IMR-90 (cell line): ENCODE data around the gene SARNP. TPM values are rescaled to one million over a fixed set of nuclear protein-coding genes. Genes with fewer than 3 reads are reported as not detected.
A peak's percentile ranks its signal among the peaks of the same experiment; 100 is the strongest.

ENCODE experiments used
- ATAC-seq: fragments of 200-7000 bp; cut with Tn5 transposase; 2 replicates; pipeline ENCODE4 v1.9.1; 2020; ENCODE audit warnings: low read depth, mild to moderate bottlenecking, moderate library complexity
- BruUV-seq: library from RNA; stranded (reverse); fragments of 400-500 nt; replicated peaks from 2 replicates; lab custom pipeline; 2021; lab: Mats Ljungman, UMichigan
- CTCF ChIA-PET: fragments of 300-600 bp; formaldehyde crosslinking; extraction: SDS; loops from one replicate; lab custom pipeline; 2021; ENCODE audit warnings: antibody characterized with exemption; lab: Yijun Ruan, JAX
- POLR2A ChIA-PET: fragments of 300-600 bp; sonication (Branson Sonifier 250); formaldehyde crosslinking; loops from one replicate; lab custom pipeline; 2022; ENCODE audit warnings: antibody characterized with exemption; ENCODE audit not compliant: unreplicated experiment; lab: Charles Lee
- DNase-seq: peaks from one replicate; pipeline ENCODE4 v3.0.0; 2013
- H2AFZ ChIP-seq: replicated peaks from 2 replicates; pipeline ENCODE3; 2013; ENCODE audit warnings: low read length, mild to moderate bottlenecking; ENCODE audit not compliant: poor library complexity
- H2AK5ac ChIP-seq: 2 replicates; pipeline ENCODE4 v1.6.1; 2013; ENCODE audit warnings: low read depth, low read length, inconsistent platforms
- H2AK9ac ChIP-seq: replicated peaks from 2 replicates; pipeline ENCODE3; 2013; ENCODE audit warnings: mild to moderate bottlenecking, low read depth, low read length, moderate library complexity; ENCODE audit not compliant: poor library complexity
- H2BK120ac ChIP-seq: 2 replicates; pipeline ENCODE4 v1.6.1; 2013; ENCODE audit warnings: low read depth, low read length, inconsistent platforms
- H2BK15ac ChIP-seq: 3 replicates; pipeline ENCODE4 v1.6.1; 2013; ENCODE audit warnings: low read depth, low read length, inconsistent platforms
- H2BK20ac ChIP-seq: 2 replicates; pipeline ENCODE4 v1.6.1; 2013; ENCODE audit warnings: low read depth, mild to moderate bottlenecking, inconsistent platforms, low read length, moderate library complexity
- H2BK5ac ChIP-seq: 2 replicates; pipeline ENCODE4 v1.6.1; 2013; ENCODE audit warnings: mild to moderate bottlenecking, low read depth, low read length, inconsistent platforms; ENCODE audit not compliant: poor library complexity, severe bottlenecking
- H3K14ac ChIP-seq: replicated peaks from 2 replicates; pipeline ENCODE4 v1.6.1; 2013; ENCODE audit warnings: low read depth, low read length, inconsistent platforms
- H3K18ac ChIP-seq: 2 replicates; pipeline ENCODE4 v1.6.1; 2013; ENCODE audit warnings: low read depth, low read length, control low read depth
- H3K23ac ChIP-seq: 2 replicates; pipeline ENCODE4 v1.6.1; 2013; ENCODE audit warnings: low read depth, low read length, inconsistent platforms
- H3K27ac ChIP-seq: 2 replicates; pipeline ENCODE4 v1.5.1; 2013; ENCODE audit warnings: mild to moderate bottlenecking, control low read depth, low read length; ENCODE audit not compliant: insufficient read depth
- H3K27me3 ChIP-seq: 2 replicates; pipeline ENCODE4 v1.6.1; 2013; ENCODE audit warnings: low read length; ENCODE audit not compliant: control insufficient read depth, insufficient read depth
- H3K36me3 ChIP-seq: 2 replicates; pipeline ENCODE4 v1.6.1; 2013; ENCODE audit warnings: low read length, mixed read lengths; ENCODE audit not compliant: control insufficient read depth, insufficient read depth
- H3K4ac ChIP-seq: 2 replicates; pipeline ENCODE4 v1.6.1; 2013; ENCODE audit warnings: low read depth, low read length, inconsistent platforms
- H3K4me1 ChIP-seq: 2 replicates; pipeline ENCODE4 v1.6.1; 2013; ENCODE audit warnings: low read length, mixed read lengths; ENCODE audit not compliant: control insufficient read depth, insufficient read depth
- H3K4me2 ChIP-seq: 2 replicates; pipeline ENCODE4 v1.6.1; 2013; ENCODE audit warnings: low read depth, mild to moderate bottlenecking, control low read depth, low read length, moderate library complexity
- H3K4me3 ChIP-seq: 2 replicates; pipeline ENCODE4 v1.5.1; 2013; ENCODE audit warnings: low read depth, mild to moderate bottlenecking, control low read depth, low read length, moderate library complexity; ENCODE audit not compliant: insufficient read depth
- H3K56ac ChIP-seq: 2 replicates; pipeline ENCODE4 v1.6.1; 2013; ENCODE audit warnings: low read length, inconsistent platforms; ENCODE audit not compliant: insufficient read depth; ENCODE audit errors: extremely low read depth
- H3K79me1 ChIP-seq, 2 experiments: 2 replicates each; pipeline ENCODE4 v1.6.1; 2013; ENCODE audit warnings: low read length in 2 of 2, inconsistent platforms in 1 of 2, low read depth in 1 of 2
- H3K9ac ChIP-seq: 2 replicates; pipeline ENCODE4 v1.6.1; 2013; ENCODE audit warnings: low read depth, low read length, control low read depth
- H3K9me1 ChIP-seq: 2 replicates; pipeline ENCODE4 v1.6.1; 2013; ENCODE audit warnings: low read length, inconsistent platforms; ENCODE audit not compliant: insufficient read depth
- H3K9me3 ChIP-seq: 2 replicates; pipeline ENCODE4 v1.6.1; 2013; ENCODE audit warnings: low read length; ENCODE audit not compliant: control insufficient read depth, insufficient read depth
- H4K20me1 ChIP-seq: 2 replicates; pipeline ENCODE4 v1.6.1; 2013; ENCODE audit warnings: low read length, inconsistent platforms; ENCODE audit not compliant: insufficient read depth
- H4K5ac ChIP-seq: 2 replicates; pipeline ENCODE4 v1.6.1; 2013; ENCODE audit warnings: mild to moderate bottlenecking, low read depth, low read length, control low read depth
- H4K8ac ChIP-seq, 2 experiments: 2 replicates each; pipeline ENCODE4 v1.6.1; 2013; ENCODE audit warnings: low read depth in 2 of 2, low read length in 2 of 2, control low read depth in 1 of 2, inconsistent platforms in 1 of 2
- H4K91ac ChIP-seq: 2 replicates; pipeline ENCODE4 v1.6.1; 2013; ENCODE audit warnings: low read depth, low read length, inconsistent platforms; ENCODE audit not compliant: insufficient read depth
- BHLHE40 ChIP-seq: fragments of 150-350 bp; IDR thresholded peaks from 2 replicates; pipeline ENCODE4 v1.6.1; 2016; ENCODE audit warnings: mild to moderate bottlenecking, low read depth, low read length
- CEBPB ChIP-seq: IDR thresholded peaks from 2 replicates; pipeline ENCODE4 v1.6.1; 2012; ENCODE audit warnings: low read depth, low read length, improper control_type of control experiment
- CHD1 ChIP-seq: IDR thresholded peaks from 2 replicates; pipeline ENCODE4 v1.6.1; 2012; ENCODE audit warnings: low read depth, low read length, improper control_type of control experiment
- ELK1 ChIP-seq: fragments of 150-350 bp; IDR thresholded peaks from 2 replicates; pipeline ENCODE4 v1.6.1; 2016; ENCODE audit warnings: low read depth, mild to moderate bottlenecking, low read length, moderate library complexity, borderline replicate concordance
- FOS ChIP-seq: fragments of 150-350 bp; IDR thresholded peaks from 2 replicates; pipeline ENCODE4 v1.6.1; 2016; ENCODE audit warnings: low read depth, low read length
- MAFK ChIP-seq: IDR thresholded peaks from 2 replicates; pipeline ENCODE4 v1.6.1; 2012; ENCODE audit warnings: low read depth, low read length, improper control_type of control experiment
- MAZ ChIP-seq: IDR thresholded peaks from 2 replicates; pipeline ENCODE4 v1.6.1; 2012; ENCODE audit warnings: low read depth, mild to moderate bottlenecking, low read length, improper control_type of control experiment, moderate library complexity, borderline replicate concordance
- MXI1 ChIP-seq: IDR thresholded peaks from 2 replicates; pipeline ENCODE4 v1.6.1; 2012; ENCODE audit warnings: low read depth, mild to moderate bottlenecking, low read length, moderate library complexity, borderline replicate concordance
- NFE2L2 ChIP-seq: fragments of 150-350 bp; IDR thresholded peaks from 2 replicates; pipeline ENCODE4 v1.6.1; 2016; ENCODE audit warnings: low read depth, mild to moderate bottlenecking, low read length
- POLR2A ChIP-seq: IDR thresholded peaks from 2 replicates; pipeline ENCODE4 v1.6.1; 2012; ENCODE audit warnings: mild to moderate bottlenecking, low read depth, low read length
- RAD21 ChIP-seq: IDR thresholded peaks from 2 replicates; pipeline ENCODE4 v1.6.1; 2012; ENCODE audit warnings: low read length, improper control_type of control experiment
- RCOR1 ChIP-seq: IDR thresholded peaks from 2 replicates; pipeline ENCODE4 v1.6.1; 2012; ENCODE audit warnings: mild to moderate bottlenecking, low read length, improper control_type of control experiment; ENCODE audit not compliant: insufficient replicate concordance
- RFX5 ChIP-seq: IDR thresholded peaks from 2 replicates; pipeline ENCODE4 v1.8.0; 2012; ENCODE audit warnings: low read depth, mild to moderate bottlenecking, low read length, moderate library complexity
- SMC3 ChIP-seq: fragments of 150-350 bp; IDR thresholded peaks from 2 replicates; pipeline ENCODE4 v1.6.1; 2016; ENCODE audit warnings: low read depth, mild to moderate bottlenecking, antibody characterized with exemption, low read length, moderate library complexity
- USF2 ChIP-seq: fragments of 150-350 bp; IDR thresholded peaks from 2 replicates; pipeline ENCODE4 v1.6.1; 2017; ENCODE audit warnings: mild to moderate bottlenecking, antibody characterized with exemption, low read length, low read depth
- WGBS, 2 experiments: methylation state at CpG; one replicate each; pipeline versions ENCODE4 v1.1.5 to v1.1.7; 2013; ENCODE audit warnings: missing lambda C conversion rate in 2 of 2; ENCODE audit not compliant: insufficient read length in 1 of 2; ENCODE audit errors: extremely low coverage in 2 of 2; 5-methylcytosine and 5-hydroxymethylcytosine counted together
- dilution Hi-C: fragments of 300-500 bp; cut with HindIII; formaldehyde crosslinking; loops from one replicate; pipeline ENCODE4 v1.14.3; 2018; ENCODE audit warnings: low sequenced_read_pairs; ENCODE audit not compliant: unreplicated experiment
- in situ Hi-C: fragments of 300-500 bp; cut with MboI; formaldehyde crosslinking; loops from 3 replicates; pipeline ENCODE4 v1.14.3; 2019; ENCODE audit warnings: low sequenced_read_pairs, inconsistent platforms, mixed read lengths
- intact Hi-C: fragments of 100-400 bp; cut with micrococcal nuclease; formaldehyde crosslinking; loops from 2 replicates; pipeline ENCODE4 v1.10.0; 2022
- polyA plus RNA-seq, 3 experiments: library from polyadenylated mRNA; depleted of rRNA; stranded (reverse); fragments of >200 nt; gene quantifications; 2 replicates each; pipeline ENCODE4 v1.2.3, GENCODE V29; 2012; ENCODE audit warnings: low replicate concordance in 1 of 3
- total RNA-seq: library from RNA; depleted of rRNA; stranded (reverse); fragments of >200 nt; gene quantifications from 2 replicates; pipeline ENCODE4 v1.2.3, GENCODE V29; 2012

SARNP gene
- total and polyA plus RNA-seq, 2 of the 4 experiments (the other 2 are of a cell fraction) = 46.8 to 103 TPM

GRCh38 chr12:55736780-55737580, 80.5 kb downstream of the SARNP start:
- H2AK5ac ChIP-seq = peak overlapping the region; percentile 64; the same call in 1 of the 2 replicates
- 35% methylated on average over 4 of the region's 6 CpGs; no CpG with 5 or more reads in 1 of the 2 experiments for WGBS, 2 experiments
- H4K20me1 ChIP-seq = no peaks in the 10 kb centered on the region
- no peak overlapping the region for H4K91ac ChIP-seq
- CTCF ChIA-PET = interaction anchor here (1.0 to 2.7 kb wide), 7 partner anchors 8 to 292 kb away, joined by 3 to 16 read pairs (median 5); partner anchors contain the start of genes CD63 and RDH5
- H3K79me1 ChIP-seq = peaks cover 0 to 22% of the 10 kb centered on the region in 2 experiments; a peak in 2 of 4 replicates
- H3K4me2 ChIP-seq = no peak overlapping the region
- H3K36me3 ChIP-seq = no peaks in the 10 kb centered on the region
- intact Hi-C loops (loop anchor here (1.0 to 5.0 kb wide), 3 partner anchors 56 to 305 kb away; partner anchors contain the start of gene RPS26), in situ Hi-C loops (loop anchor here (5.0 kb wide), 1 partner anchor 205 kb away; no protein-coding TSS in a partner anchor), dilution Hi-C loops (no loop called here)
- H3K4me3 ChIP-seq = no peak overlapping the region
- no peak overlapping the region for H2BK20ac ChIP-seq
- H3K27me3 ChIP-seq = no peaks in the 10 kb centered on the region
- H3K9ac ChIP-seq = no peak overlapping the region
- no TSS peak for BruUV-seq
- peak overlapping the region; percentile 96 for H2AFZ ChIP-seq
- H3K56ac ChIP-seq = no peak overlapping the region
- no peak overlapping the region for H3K18ac ChIP-seq
- H3K9me1 ChIP-seq = peaks cover 3% of the 10 kb centered on the region; the same call in 1 of the 2 replicates
- H4K5ac ChIP-seq = no peak overlapping the region
- ATAC-seq (peak; percentile 58), DNase-seq (peak; percentile 66)
- H3K9me3 ChIP-seq = no peaks in the 10 kb centered on the region
- H2BK120ac ChIP-seq = no peak overlapping the region
- POLR2A ChIA-PET = no interaction called here
- H2BK5ac ChIP-seq = no peak overlapping the region
- H3K27ac ChIP-seq = no peak overlapping the region
- no peak overlapping the region for H2BK15ac ChIP-seq
- H3K14ac ChIP-seq = no peak overlapping the region
- H3K23ac ChIP-seq = no peak overlapping the region
- peak overlapping the region; percentile 81 for H2AK9ac ChIP-seq
- H3K4me1 ChIP-seq = peaks cover 6% of the 10 kb centered on the region
- 0 out of 2 replicates have a peak overlapping the region, but pooled peaks have one; percentile 70 for H3K4ac ChIP-seq
- no peak overlapping the region; a peak in 2 of 4 replicates for H4K8ac ChIP-seq
- TF ChIP-seq MAZ = no peak
- no peak for TF ChIP-seq CHD1
- TF ChIP-seq MXI1 = no peak
- no peak for TF ChIP-seq ELK1
- no peak for TF ChIP-seq RCOR1
- no peak for TF ChIP-seq POLR2A
- no peak for TF ChIP-seq BHLHE40
- no peak for TF ChIP-seq CEBPB
- peak; percentile 83 for TF ChIP-seq SMC3
- TF ChIP-seq NFE2L2 = no peak
- peak; percentile 87 for TF ChIP-seq RAD21
- no peak for TF ChIP-seq FOS
- TF ChIP-seq MAFK = peak; percentile 66
- no peak for TF ChIP-seq RFX5
- no peak for TF ChIP-seq USF2
